Endothelial cell of umbilical vein (primary cell): ENCODE data around the gene INTS6.

Experiments
- CTCF ChIP-seq, 2 donors: IDR thresholded peaks; 1 replicate in 1 of 2; 2 replicates in 1 of 2; pipeline ENCODE4 v1.5.1; 2011; ENCODE audit warnings: low read length in 2 of 2, mild to moderate bottlenecking in 2 of 2, moderate library complexity in 2 of 2, control low read depth in 1 of 2, inconsistent platforms in 1 of 2, low read depth in 1 of 2; ENCODE audit not compliant: insufficient read depth in 1 of 2; ENCODE audit errors: extremely low read depth in 1 of 2
- EZH2 ChIP-seq: IDR thresholded peaks from 2 replicates; pipeline ENCODE4 v1.6.1; 2012; ENCODE audit warnings: borderline replicate concordance, low read depth, mild to moderate bottlenecking, moderate library complexity, low read length, inconsistent platforms; ENCODE audit not compliant: severe bottlenecking
- FOS ChIP-seq: IDR thresholded peaks from 2 replicates; pipeline ENCODE4 v1.6.1; 2011; ENCODE audit warnings: mild to moderate bottlenecking, low read length, moderate library complexity, borderline replicate concordance; ENCODE audit not compliant: insufficient read depth
- GATA2 ChIP-seq: IDR thresholded peaks from 2 replicates; pipeline ENCODE4 v1.7.0; 2011; ENCODE audit warnings: low read depth, mild to moderate bottlenecking, moderate library complexity, mixed read lengths, low read length; ENCODE audit not compliant: insufficient read length, insufficient read depth
- JUN ChIP-seq: IDR thresholded peaks from 2 replicates; pipeline ENCODE4 v1.6.1; 2011; ENCODE audit warnings: borderline replicate concordance, low read depth; ENCODE audit not compliant: insufficient read length, insufficient read depth
- MAX ChIP-seq: IDR thresholded peaks from 2 replicates; pipeline ENCODE4 v1.6.1; 2011; ENCODE audit not compliant: insufficient read depth, insufficient read length
- MYC ChIP-seq: IDR thresholded peaks from one replicate; pipeline ENCODE4 v1.6.1; 2011; ENCODE audit warnings: mild to moderate bottlenecking, low read depth, low read length
- POLR2A ChIP-seq: IDR thresholded peaks from 2 replicates; pipeline ENCODE4 v1.6.1; 2012; ENCODE audit warnings: low read depth, mild to moderate bottlenecking, control low read depth, low read length
- POLR2AphosphoS5 ChIP-seq: IDR thresholded peaks from 2 replicates; pipeline ENCODE4 v1.6.1; 2012; ENCODE audit warnings: low read depth, mild to moderate bottlenecking, control low read depth, low read length, moderate library complexity; ENCODE audit not compliant: insufficient read depth

GRCh38 chr13:51331354-51331861 lies 121.4 kb downstream of the INTS6 start:
- TF ChIP-seq CTCF (IDR thresholded peaks at IDR 0.05; ENCODE audit: extremely low read depth in 1 of 2, insufficient read depth in 1 of 2, low read depth in 1 of 2, low read length in 2 of 2) (no peak), POLR2AphosphoS5 (no peak), POLR2A (no peak), EZH2 (no peak), MYC (no peak), JUN (no peak), GATA2 (no peak), FOS (no peak), MAX (no peak)
